HG02943 (cell line): ENCODE measurements around the gene MGAT5.

ENCODE experiments used
- ATAC-seq: cut with Tn5 transposase; IDR thresholded peaks from one replicate; pipeline ENCODE4 v1.9.1; 2021; ENCODE audit warnings: mild to moderate bottlenecking, low read depth, moderate library complexity; ENCODE audit not compliant: unreplicated experiment

The MGAT5 gene

DNA sequence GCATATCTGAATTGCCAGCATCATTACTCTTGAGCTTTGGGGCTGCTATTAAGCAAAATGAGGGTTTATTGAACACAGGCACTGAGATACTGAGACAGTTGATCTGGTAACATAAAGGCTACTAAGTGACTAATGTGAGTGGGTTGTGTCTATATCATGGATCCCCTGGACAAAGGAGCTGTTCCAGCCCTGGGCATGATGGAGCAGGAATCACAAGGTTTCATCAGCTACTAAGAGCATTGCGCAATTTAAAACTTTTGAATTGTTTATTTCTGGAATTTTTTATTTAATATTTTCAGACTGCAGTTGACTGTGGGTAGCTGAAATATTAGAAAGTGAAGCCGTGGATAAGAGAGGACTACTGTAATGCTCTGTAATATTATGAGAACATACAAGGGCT, 73.5 kb downstream of the MGAT5 start:
- no peak for ATAC-seq

DNA sequence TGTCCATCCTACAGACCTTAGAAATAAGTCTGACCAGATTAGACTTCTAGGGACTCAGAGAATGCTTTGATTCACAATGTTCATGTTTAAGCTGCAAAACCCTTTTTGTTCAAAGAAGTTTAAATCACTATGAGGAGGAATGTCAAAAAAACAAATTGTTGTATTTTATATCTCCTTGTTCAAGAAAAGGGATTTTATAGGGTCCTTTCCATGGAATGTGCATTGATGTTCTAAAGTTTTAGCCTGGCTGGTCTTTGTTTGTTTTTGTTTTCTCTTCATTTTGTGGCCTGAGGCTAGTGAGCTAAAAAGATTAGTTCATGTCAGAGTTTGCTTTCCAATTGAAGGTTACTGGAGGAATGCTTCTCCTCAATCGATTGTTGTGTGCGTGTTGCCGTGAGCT, 77.2 kb downstream of the MGAT5 start:
- no peak for ATAC-seq

GRCh38 chr2:134333646-134334189, 79.8 kb downstream of the MGAT5 start:
- no peak for ATAC-seq

DNA sequence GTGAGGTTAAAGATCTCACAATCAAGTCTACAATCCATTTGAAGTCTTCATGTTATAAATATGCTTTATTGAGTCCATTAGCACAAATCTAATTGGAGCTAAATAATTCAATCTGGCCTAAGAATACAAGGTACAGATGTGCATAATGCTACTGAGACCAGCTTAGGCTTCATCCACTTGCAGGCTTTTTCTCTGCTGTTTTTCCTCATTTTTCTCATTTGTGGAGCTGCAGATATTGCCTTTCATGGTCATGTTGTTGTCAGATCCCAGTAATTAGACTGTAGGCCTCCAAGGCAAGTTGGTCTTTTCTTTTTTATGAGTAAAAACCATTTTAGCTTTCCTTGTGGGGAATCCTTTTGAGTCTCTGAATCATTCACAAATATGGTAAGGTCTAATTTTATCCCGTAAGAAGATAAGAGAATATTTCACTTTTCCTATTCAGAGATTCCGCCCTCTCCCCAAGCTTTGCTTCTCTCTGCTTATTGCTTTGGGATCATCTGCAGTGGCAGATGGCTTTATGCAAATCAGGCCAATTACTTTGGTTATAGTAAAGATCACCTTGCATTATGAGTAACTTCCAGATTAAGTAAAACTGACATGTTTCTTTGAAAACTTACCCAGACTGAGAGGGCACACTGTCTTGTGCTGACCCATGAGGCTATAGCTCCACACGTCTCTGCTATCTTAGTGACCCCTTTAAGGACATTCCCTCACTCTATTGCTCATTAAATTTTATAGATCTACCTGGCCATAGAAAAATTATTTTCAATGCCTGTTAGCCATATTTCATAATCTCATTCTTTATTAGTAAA, 80.9 kb downstream of the MGAT5 start:
- no peak for ATAC-seq

- ATAC-seq = no peak
Measured at GRCh38 chr2:134335601-134336000, 81.7 kb downstream of the MGAT5 start.

- peak; percentile 96 for ATAC-seq
Measured at GRCh38 chr2:134336352-134336751, 82.5 kb downstream of the MGAT5 start.

DNA sequence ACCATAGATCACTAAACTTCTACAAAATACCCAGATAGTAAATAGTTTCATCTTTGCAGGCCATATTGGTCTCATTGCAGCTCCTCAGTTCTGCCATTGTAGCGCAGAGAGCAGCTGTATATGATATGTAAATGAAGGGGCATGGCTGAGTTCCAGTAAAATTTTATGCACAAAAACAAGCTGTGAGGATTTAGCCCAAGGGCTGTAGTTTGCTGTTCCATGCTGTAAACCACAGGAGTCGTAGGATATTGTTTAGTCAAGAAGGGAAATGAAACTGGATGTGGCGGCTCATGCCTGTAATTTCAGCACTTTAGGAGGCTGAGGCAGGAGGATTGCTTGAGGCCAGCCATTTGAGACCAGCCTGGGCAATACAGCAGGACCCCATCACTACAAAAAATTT, 83.0 kb downstream of the MGAT5 start:
- no peak for ATAC-seq

GRCh38 chr2:134337631-134338030, 83.8 kb downstream of the MGAT5 start:
- no peak for ATAC-seq

- no peak for ATAC-seq
Measured at GRCh38 chr2:134338208-134338607, 84.3 kb downstream of the MGAT5 start.

GRCh38 chr2:134341476-134341875, 87.6 kb downstream of the MGAT5 start:
- ATAC-seq = no peak

DNA sequence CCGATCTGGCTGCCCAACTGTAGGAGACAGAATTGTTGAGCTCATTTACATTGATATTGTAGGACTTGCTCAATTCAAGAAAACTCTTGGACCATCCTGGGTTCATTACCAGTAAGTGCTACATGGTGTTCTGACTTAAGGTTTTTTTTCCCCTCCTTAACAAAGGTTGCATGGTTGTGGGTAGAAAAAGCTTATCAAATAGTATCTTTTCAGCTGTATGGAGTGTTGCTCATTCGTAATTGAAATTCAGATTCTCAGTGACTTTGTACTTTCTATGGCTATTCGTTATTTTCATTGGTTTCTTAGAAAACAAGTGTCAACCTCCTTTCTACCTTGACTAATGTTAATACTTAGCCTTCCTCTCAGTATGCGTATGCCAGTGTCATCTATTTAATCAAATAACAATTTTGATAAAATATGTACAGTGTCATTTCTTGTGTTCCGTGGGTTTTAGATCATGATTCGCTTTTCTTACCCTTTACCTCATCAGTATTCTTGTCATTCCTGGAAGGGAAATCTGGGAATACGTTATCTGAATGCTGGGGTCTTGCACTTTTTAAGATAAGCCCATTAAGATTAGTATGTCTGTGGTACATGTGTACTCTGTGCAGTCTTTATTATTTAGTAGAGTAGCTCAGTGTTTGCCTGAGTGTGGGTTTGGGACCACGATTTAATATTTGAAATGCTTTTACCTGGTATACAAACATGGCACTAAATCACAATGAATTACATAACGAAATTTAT, 91.3 kb downstream of the MGAT5 start:
- no peak for ATAC-seq

DNA sequence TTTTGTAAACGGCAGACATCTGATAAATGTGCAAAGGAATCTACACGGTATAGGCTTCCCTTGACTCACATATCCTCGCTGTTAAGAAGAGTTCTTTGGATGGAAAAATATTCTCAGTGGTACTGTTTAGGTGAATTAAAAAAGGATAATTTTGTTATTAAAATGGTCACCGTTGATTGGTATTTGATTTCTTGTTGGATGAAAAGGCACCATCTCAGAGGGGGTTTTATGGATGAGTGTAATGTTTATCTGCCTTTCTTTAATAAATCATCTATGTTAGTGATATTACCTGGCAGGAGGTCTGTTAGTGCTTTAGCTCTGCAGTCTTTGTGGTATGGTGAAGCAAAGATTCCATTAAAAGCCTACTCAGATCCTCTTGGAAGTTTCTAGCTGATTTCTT, 92.3 kb downstream of the MGAT5 start:
- ATAC-seq = no peak

DNA sequence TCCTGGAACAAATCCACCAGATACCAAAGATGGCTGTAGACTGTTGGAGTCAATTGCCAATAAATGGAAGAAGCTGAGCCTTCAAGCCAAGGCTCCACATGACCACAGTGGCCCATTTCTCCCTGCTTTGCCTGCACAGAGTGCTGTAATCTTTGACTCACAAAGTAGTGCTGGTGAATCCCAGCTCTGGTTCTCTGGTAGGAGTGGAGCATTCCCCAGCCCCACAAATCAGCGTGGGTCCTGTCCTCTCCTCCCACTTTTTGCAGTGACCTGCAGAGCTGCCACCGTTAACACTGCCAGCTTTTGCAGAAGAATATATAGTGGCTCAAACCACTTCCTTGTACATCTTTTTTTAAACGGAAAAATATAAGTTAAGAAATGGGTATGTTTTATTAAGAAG, 93.9 kb downstream of the MGAT5 start:
- no peak for ATAC-seq

- no peak for ATAC-seq
Measured at GRCh38 chr2:134348239-134348638, 94.4 kb downstream of the MGAT5 start.

DNA sequence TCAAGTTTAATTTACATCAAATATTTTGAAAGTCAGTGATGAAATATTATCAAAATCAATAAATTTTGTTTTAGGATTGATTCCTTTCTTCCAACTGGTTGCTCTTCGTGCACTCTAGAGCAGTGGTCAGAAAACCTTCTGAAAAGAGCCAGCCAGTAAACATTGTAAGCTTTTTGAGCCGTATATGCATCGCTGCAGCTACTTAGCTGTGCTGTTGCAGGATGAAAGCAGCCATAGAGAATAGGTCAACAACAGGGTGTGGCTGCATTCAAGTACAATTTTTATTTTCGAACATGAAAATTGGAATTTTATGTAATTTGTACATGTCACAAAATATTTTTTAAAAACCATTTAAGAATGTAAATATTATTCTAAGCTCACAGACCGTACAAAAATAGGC, 94.9 kb downstream of the MGAT5 start:
- no peak for ATAC-seq

DNA sequence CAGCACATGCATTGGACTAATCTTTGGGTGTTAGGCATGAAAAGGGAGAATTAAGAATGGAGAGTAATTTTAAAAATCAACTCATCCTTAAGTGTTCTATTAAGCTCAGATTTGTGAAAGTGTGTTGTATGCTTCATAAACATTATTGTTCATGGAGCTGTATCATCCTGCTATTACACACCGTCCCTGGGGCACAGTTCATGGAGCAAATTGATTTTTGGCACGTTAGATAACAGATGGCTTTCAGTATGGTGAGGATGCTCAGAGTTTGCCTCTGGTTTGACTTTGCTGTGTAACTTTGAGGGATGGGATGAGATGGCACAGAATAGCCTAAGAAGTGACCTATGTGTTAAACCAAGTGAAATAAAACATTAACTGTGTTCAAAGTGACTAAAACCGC, 97.1 kb downstream of the MGAT5 start:
- no peak for ATAC-seq

- ATAC-seq = no peak
Measured at GRCh38 chr2:134351899-134352298, 98.0 kb downstream of the MGAT5 start.

DNA sequence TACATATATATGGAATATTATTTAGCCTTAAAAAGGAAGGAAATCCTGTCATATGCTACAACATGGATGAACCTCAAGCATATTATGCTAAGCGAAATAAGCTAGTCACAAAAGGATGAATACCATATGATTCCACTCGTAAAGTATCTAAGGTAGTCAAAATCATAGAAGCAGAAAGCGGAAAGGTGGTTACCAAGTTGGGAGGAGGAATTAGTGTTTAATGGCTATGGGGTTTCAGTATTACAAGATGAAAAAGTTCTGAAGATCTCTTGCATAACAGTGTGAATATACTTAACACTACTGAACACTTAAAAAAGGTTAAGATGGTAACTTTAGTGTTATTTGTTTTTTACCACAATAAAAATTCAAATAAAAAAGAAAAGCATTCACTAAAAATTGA, 99.0 kb downstream of the MGAT5 start:
- no peak for ATAC-seq

- no peak for ATAC-seq
Measured at GRCh38 chr2:134354611-134355010, 100.7 kb downstream of the MGAT5 start.

GRCh38 chr2:134357814-134358213, 103.9 kb downstream of the MGAT5 start:
- ATAC-seq = no peak

GRCh38 chr2:134359367-134360081, 105.7 kb downstream of the MGAT5 start:
- no peak for ATAC-seq
